ENCODE results near the gene PRPF8. TPM values are rescaled to one million over a fixed set of nuclear protein-coding genes. Genes with fewer than 3 reads are reported as not detected.

The PRPF8 gene
- total RNA-seq, 4 donors from 2014 or later, result 123 to 413 (median 243) TPM

DNA sequence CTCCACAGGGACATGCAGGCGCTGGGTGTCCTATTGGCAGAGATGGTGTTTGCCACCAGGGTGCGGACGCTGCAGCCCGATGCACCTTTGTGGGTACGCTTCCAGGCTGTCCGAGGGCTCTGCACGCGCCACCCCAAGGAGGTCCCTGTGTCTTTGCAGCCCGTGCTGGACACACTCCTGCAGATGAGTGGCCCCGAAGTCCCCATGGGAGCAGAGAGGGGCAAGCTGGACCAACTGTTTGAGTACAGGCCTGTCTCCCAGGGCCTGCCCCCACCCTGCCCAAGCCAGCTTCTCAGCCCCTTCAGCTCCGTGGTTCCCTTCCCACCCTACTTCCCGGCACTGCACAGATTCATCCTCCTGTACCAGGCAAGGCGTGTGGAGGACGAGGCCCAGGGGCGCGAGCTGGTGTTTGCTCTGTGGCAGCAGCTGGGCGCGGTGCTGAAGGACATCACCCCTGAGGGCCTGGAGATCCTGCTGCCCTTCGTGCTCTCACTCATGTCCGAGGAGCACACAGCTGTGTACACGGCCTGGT is 42.7 kb upstream of the PRPF8 start:
- TF ChIP-seq POLR2A (IDR thresholded peaks at IDR 0.05), result no peak
- TF ChIP-seq, protein P1, sequence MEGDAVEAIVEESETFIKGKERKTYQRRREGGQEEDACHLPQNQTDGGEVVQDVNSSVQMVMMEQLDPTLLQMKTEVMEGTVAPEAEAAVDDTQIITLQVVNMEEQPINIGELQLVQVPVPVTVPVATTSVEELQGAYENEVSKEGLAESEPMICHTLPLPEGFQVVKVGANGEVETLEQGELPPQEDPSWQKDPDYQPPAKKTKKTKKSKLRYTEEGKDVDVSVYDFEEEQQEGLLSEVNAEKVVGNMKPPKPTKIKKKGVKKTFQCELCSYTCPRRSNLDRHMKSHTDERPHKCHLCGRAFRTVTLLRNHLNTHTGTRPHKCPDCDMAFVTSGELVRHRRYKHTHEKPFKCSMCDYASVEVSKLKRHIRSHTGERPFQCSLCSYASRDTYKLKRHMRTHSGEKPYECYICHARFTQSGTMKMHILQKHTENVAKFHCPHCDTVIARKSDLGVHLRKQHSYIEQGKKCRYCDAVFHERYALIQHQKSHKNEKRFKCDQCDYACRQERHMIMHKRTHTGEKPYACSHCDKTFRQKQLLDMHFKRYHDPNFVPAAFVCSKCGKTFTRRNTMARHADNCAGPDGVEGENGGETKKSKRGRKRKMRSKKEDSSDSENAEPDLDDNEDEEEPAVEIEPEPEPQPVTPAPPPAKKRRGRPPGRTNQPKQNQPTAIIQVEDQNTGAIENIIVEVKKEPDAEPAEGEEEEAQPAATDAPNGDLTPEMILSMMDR (IDR thresholded peaks at IDR 0.05), result no peak
- H3K4me1 ChIP-seq, result peaks cover 5 to 17% of the 10 kb centered on the region in 2 donors
- H3K9me3 ChIP-seq, result no peaks in the 10 kb centered on the region
- no peak overlapping the region for H3K27ac ChIP-seq
- DNase-seq, result peak; percentile 17
- H3K27me3 ChIP-seq, result no peaks in the 10 kb centered on the region
- intact Hi-C loops (cut with DNase I; ENCODE audit: low total_unique reads), result no loop called here
- no peaks in the 10 kb centered on the region for H3K36me3 ChIP-seq
- H3K4me3 ChIP-seq, result no peak overlapping the region

DNA sequence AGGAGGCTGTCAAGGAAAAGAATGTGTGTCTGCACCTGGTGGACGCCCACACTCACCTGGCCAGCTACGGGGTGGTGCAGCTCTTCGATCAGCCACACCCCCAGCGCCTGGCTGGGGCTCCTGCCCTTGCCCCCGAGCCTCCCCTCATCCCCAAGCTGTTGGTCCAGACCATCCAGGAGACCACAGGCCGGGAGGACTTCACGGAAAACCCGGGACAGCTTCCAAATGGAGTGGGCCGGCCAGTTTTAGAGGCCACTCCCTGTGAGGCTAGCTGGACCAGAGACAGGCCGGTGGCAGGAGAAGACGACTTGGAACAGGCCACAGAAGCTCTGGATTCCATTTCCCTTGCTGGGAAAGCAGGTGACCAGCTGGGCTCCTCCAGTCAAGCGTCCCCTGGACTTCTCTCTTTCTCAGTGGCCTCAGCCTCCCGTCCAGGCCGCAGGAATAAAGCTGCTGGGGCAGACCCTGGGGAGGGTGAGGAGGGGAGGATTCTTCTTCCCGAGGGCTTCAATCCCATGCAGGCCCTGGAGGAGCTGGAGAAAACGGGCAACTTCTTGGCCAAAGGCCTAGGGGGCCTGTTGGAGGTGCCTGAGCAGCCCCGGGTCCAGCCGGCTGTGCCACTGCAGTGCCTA is 42.1 kb upstream of the PRPF8 start:
- Histone ChIP-seq H3K9me3 (no peaks in the 10 kb centered on the region), H3K36me3 (no peaks in the 10 kb centered on the region), H3K27ac (no peak overlapping the region), H3K27me3 (no peaks in the 10 kb centered on the region), H3K4me1 (peaks cover 5 to 17% of the 10 kb centered on the region in 2 donors), H3K4me3 (no peak overlapping the region)
- no peak for TF ChIP-seq POLR2A (IDR thresholded peaks at IDR 0.05)
- TF ChIP-seq, protein P1 (IDR thresholded peaks at IDR 0.05), result no peak
- no peak for DNase-seq
- intact Hi-C loops (cut with DNase I; ENCODE audit: low total_unique reads), result no loop called here

DNA sequence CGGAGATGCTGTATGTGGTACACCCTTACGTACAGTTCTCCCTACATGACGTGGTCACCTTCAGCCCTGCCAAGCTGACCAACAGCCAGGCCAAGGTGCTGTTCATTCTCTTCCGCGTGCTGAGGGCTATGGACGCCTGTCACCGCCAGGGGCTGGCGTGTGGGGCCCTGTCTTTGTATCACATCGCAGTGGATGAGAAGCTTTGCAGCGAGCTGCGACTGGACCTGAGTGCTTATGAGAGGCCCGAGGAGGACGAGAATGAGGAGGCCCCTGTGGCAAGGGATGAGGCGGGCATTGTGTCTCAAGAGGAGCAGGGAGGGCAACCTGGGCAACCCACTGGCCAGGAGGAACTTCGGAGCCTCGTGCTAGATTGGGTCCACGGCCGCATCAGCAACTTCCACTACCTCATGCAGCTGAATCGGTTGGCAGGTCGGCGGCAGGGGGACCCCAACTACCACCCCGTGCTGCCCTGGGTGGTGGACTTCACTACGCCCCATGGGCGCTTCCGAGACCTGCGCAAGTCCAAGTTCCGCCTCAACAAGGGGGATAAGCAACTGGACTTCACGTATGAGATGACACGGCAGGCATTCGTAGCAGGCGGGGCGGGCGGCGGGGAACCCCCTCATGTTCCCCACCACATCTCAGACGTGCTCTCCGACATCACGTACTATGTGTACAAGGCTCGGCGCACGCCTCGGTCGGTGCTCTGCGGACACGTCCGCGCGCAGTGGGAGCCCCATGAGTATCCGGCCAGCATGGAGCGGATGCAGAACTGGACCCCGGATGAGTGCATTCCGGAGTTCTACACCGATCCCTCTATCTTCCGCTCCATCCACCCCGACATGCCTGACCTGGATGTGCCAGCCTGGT is 41.2 kb upstream of the PRPF8 start:
- H3K4me3 ChIP-seq, result no peak overlapping the region
- no peaks in the 10 kb centered on the region for H3K9me3 ChIP-seq
- intact Hi-C loops (cut with DNase I; ENCODE audit: low total_unique reads), result no loop called here
- TF ChIP-seq, protein P1 (IDR thresholded peaks at IDR 0.05), result no peak
- TF ChIP-seq POLR2A (IDR thresholded peaks at IDR 0.05), result no peak
- H3K4me1 ChIP-seq, result peaks cover 5 to 17% of the 10 kb centered on the region in 2 donors
- H3K27me3 ChIP-seq, result no peaks in the 10 kb centered on the region
- H3K27ac ChIP-seq, result peak overlapping the region in 1 of 2 donors; percentile 96
- H3K36me3 ChIP-seq, result no peaks in the 10 kb centered on the region
- peak in 1 of 2 donors; percentile 18 for DNase-seq

DNA sequence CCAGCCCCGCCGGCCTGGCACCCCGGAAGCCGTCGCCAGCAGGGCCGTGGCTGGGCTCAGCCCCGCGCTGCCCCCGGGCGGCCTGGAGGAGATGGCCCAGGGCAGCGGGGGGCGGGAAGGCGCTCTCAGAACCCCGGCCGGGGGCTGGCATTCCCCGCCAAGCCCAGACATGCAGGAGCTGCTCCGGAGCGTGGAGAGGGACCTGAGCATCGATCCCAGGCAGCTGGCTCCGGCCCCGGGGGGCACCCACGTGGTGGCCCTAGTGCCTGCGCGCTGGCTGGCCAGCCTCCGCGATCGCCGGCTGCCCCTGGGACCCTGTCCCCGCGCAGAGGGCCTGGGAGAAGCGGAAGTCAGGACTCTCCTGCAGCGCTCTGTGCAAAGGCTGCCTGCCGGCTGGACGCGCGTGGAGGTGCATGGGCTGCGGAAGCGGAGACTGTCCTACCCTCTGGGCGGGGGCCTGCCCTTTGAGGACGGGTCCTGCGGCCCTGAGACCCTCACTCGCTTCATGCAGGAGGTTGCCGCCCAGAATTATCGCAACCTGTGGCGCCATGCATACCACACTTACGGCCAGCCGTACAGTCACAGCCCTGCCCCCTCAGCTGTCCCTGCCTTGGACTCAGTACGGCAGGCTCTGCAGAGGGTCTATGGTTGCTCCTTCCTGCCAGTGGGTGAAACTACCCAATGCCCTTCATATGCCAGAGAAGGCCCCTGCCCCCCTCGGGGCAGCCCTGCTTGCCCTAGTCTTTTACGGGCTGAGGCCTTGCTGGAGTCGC is 40.4 kb upstream of the PRPF8 start:
- TF ChIP-seq, protein P1 (IDR thresholded peaks at IDR 0.05), result peak in 1 of 4 experiments; percentile 3
- no peak for TF ChIP-seq POLR2A (IDR thresholded peaks at IDR 0.05)
- Histone ChIP-seq H3K36me3 (no peaks in the 10 kb centered on the region), H3K4me3 (peak overlapping the region; percentile 52 to 59), H3K9me3 (no peaks in the 10 kb centered on the region), H3K27me3 (no peaks in the 10 kb centered on the region), H3K4me1 (peaks cover 3 to 17% of the 10 kb centered on the region in 2 donors), H3K27ac (peak overlapping the region; percentile 81 to 96)
- peak; percentile 33 to 35 for DNase-seq
- intact Hi-C loops (cut with DNase I; ENCODE audit: low total_unique reads), result loop anchor here (5.0 kb wide), 1 partner anchor 57 kb away; no protein-coding TSS in a partner anchor
